Hematopoietic multipotent progenitor cell treated with erythropoietin and hydrocortisone succinate and interleukin-3 and kit ligand, for 17 days (in vitro differentiated cells): ENCODE results near the gene RABGAP1L.
"Not testable (repeated sequence)": the region's sequence is repeated elsewhere in the genome, so short reads cannot be mapped to it uniquely, and the experiment has no call there.

Experiments used
- DNase-seq: peaks from one replicate; pipeline ENCODE4 v3.0.0-alpha.2; 2015; ENCODE audit warnings: low spot score

The RABGAP1L gene

GRCh38 chr1:174153825-174154107 lies 5.6 kb upstream of the RABGAP1L start:
- DNase-seq: no peak

- DNase-seq: no peak
These were observed 2.9 kb upstream of the RABGAP1L start for GRCh38 chr1:174156437-174156836.

GRCh38 chr1:174157157-174157806 lies 2.0 kb upstream of the RABGAP1L start:
- no peak for DNase-seq

GRCh38 chr1:174158767-174159251 lies 511 bp upstream of the RABGAP1L start:
- no peak for DNase-seq

GRCh38 chr1:174160109-174160473 lies 771 bp downstream of the RABGAP1L start:
- peak; percentile 74 for DNase-seq

GRCh38 chr1:174160603-174161002 lies 1.3 kb downstream of the RABGAP1L start:
- no peak for DNase-seq

GRCh38 chr1:174161813-174162212 lies 2.5 kb downstream of the RABGAP1L start:
- no peak for DNase-seq

- DNase-seq: no peak
These were observed 5.5 kb downstream of the RABGAP1L start for GRCh38 chr1:174164826-174165225.

- peak; percentile 39 for DNase-seq
These were observed 6.3 kb downstream of the RABGAP1L start for GRCh38 chr1:174165471-174166137.

GRCh38 chr1:174166530-174167264 lies 7.4 kb downstream of the RABGAP1L start:
- DNase-seq: peak; percentile 79

GRCh38 chr1:174167265-174167803 lies 8.0 kb downstream of the RABGAP1L start:
- DNase-seq: no peak

- no peak for DNase-seq
These were observed 10.0 kb downstream of the RABGAP1L start for GRCh38 chr1:174169342-174169741.

GRCh38 chr1:174171073-174171472 lies 11.8 kb downstream of the RABGAP1L start:
- no peak for DNase-seq

- DNase-seq: no peak
These were observed 15.4 kb downstream of the RABGAP1L start for GRCh38 chr1:174174461-174175329.

GRCh38 chr1:174178459-174178858 lies 19.1 kb downstream of the RABGAP1L start:
- not testable (repeated sequence) for DNase-seq

GRCh38 chr1:174189428-174190062 lies 30.2 kb downstream of the RABGAP1L start:
- DNase-seq: no peak

GRCh38 chr1:174190691-174191199 lies 31.4 kb downstream of the RABGAP1L start:
- no peak for DNase-seq

GRCh38 chr1:174191349-174191862 lies 32.1 kb downstream of the RABGAP1L start:
- DNase-seq: no peak

- no peak for DNase-seq
These were observed 35.1 kb downstream of the RABGAP1L start for GRCh38 chr1:174194461-174194860.

- DNase-seq: no peak
These were observed 37.8 kb downstream of the RABGAP1L start for GRCh38 chr1:174197088-174197487.

GRCh38 chr1:174197547-174197946 lies 38.2 kb downstream of the RABGAP1L start:
- DNase-seq: no peak
